GM19438 (cell line): ENCODE measurements around the gene ESPNL.

Experiments used
- ATAC-seq: cut with Tn5 transposase; IDR thresholded peaks from one replicate; pipeline ENCODE4 v1.9.1; 2021; ENCODE audit warnings: low read depth; ENCODE audit not compliant: unreplicated experiment

ESPNL gene

DNA sequence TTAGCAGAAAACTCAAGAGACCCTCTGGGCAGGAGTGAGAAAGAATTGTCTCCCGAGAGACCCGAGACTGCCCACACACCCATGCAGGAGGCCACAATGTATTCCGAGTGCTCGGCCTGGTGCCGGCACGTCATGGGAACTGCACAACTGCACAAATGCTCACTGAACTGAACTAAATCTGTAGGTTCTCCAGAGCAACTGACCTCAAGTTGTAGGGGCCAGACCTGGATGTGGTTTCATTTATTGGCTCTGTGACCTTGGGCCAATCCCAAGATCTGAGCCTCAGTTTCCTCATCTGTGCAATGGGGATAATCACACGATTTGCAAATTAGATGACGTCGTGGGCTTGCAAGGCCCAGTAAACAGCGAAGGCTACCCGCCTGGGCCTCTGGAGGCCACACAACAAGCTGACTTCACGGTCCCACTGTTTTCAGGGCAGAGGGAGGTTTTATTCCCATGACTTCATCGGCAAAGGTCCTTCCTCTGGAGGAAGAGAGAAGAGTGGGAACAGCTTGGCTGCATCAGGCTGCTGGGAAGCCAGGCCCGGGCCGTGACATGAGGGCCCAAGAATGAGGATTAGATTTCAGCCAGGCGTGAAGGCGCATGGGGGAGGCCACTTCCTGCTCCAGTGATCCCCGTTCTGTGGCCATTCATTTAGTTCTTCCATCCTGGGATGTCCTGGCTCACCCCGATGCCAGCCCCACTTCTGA, 55.1 kb downstream of the ESPNL start:
- ATAC-seq = no peak

DNA sequence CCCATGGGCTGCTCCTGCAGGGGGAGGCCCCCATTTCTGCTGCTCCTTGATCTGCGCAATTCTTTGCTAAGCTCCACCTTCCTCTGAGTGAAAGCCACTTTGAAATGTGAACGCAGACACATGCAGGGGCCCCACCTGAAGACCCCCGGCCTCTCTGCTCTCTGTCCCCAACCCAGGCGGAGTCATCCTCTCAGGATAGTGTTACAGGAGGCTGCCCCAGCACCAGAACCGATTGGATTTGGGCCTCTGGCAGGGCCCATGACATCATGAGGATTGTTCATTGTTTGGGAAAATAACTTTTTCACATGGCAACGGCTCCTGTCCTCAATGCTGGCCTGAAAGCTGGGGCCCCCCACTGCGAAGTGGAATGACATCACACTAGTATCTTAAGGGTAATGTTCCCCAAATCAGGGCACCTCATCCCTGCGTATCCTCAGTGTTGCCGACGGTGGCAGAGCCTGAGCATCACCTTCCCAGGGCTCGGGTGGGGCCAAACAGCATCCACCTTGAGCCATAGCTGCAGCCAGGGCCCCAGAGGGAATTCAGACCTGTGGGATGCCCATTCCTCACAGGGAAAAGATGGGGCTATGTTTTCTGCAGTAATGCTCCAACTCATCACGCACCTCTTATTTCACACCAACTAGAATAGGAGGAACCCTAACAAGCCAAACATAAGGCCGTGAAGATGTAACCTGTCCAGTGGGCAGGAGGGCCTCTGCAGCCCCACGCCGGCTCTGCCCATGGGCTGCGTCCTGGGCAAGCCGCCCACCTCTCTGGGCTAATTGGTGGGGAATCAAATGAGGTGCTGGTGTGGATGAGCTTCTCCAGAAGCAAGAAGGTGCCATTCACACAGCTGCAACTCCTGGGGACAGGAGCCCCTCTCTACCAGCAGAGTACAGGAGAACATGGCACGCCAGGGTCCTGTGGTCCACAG, 55.9 kb downstream of the ESPNL start:
- ATAC-seq = no peak

DNA sequence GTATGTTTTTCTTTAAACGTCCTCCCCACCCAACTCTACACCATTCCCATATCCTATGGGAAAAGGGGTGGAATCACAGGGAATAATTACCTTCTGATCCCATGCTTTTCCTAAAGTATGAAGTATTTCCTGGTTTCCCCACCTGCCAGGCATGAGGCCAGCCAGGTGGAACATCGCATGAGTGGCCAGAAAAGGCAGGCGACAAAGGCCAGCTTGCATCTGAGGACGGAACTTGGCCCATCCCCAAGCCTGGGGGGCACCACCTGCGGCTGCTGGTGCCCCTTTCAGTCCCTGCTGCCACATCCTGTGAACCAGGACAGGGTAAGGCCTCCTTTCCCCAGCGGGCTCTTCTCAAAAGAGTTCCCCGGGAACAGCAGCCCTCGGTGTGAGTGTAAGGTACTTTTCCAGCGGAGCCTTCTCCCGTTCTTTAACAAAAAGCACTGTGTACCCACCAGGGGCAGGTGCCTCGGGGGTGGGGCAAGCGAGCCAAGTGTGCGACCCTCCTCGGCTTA, 57.4 kb downstream of the ESPNL start:
- ATAC-seq = no peak

DNA sequence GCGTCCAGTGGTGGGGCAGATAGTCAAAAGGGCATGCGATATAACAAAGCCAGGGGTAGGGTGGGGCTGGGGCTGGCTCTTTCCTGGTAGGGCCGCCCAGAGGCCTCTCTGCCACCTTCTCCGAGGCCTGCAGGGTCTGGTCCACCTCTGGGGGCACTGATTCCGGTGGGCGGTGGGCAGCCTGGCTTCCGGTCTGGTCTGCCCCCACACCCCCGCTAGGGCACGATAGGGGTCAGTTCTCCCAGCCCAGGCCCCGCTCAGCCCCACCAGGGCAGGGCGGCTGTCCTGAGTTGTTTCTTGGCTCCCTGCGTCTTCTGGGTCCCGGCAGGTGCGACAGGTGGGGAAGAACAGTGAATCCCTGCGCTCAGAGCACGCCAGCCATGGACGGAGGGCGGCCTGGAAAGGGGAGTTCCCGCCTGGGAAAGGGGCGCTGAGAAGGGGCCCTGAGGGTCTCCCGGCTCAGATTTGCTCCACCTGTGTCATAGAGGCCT, 57.9 kb downstream of the ESPNL start:
- no peak for ATAC-seq

DNA sequence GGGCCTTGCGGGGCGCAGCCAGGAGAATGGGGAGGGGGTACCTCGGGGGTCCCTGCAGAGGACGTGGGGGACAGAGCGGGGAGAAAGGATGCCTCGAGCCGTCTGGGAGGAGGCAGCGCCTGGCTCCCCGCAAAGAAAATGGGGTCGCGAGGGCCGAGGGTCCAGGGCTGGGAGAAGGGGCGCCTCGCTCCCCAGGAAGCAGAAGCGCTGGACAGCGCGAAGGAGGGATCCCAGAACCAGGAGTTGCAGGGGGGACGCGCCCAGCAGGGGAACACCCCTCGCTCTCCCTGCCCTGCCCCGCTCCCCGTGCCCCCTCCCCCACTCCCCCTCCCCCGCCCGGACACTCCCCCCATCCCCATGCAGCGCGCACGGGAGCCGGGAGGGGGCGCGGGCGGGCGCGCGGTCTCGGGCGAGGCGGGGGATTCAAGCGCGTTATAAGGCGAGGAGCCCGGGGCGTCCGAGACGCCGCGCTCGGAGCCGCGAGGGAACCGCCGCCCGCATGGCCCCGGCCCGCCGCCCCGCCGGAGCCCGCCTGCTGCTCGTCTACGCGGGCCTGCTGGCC, 58.5 kb downstream of the ESPNL start, which contains the start of gene ERFE:
Gene ERFE (plus strand): TSS at position 462 of the 562 bp plus-strand sequence. CDS start 38 bp downstream, at position 500.
- ATAC-seq = no peak

DNA sequence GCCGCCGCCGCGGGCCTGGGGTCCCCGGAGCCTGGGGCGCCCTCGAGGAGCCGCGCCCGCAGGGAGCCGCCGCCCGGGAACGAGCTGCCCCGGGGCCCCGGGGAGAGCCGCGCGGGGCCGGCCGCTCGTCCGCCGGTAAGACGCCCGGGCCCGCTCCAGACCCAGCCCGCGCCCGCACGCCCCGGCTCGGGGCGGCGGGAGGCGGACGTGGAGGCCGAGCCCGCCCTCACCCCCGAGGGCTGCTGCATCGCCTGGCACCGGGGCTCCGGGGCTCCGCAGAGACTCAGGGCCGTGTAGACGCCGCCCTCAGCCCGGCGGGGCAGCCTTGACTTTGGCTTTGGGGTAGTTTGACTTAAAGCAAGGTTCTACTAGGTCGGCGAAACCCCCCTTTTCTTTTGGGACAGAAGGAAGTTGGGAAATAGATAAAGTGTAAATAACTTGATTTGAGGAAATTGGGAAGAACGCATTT, 59.0 kb downstream of the ESPNL start:
- no peak for ATAC-seq

DNA sequence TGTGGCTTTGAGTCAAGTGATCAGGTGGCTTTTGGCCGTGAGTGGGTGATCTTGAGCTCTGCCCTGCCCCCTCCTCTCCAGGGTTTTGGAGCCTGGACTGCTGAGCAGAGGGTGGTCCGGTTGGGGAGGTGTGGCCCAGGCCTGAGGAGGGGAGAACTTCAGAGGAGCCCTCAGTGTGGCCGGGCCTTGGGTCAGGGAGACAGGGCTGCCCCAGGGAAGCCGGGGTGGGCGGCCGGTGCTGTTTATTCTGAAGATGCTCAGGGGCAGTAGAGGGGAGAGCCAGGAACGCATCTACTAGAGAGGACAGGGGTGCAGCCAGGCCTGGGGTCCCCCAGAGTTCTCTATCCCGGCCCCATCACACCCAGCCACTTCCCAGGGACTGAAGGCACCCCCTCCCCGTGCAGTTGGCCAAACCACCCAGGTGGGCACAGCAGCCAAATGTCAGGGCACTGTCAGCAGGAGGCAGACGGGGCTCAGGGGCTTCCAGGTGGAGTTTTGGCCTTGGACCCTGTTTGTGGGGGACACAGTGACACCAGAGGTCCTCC, 59.6 kb downstream of the ESPNL start:
- ATAC-seq = no peak

DNA sequence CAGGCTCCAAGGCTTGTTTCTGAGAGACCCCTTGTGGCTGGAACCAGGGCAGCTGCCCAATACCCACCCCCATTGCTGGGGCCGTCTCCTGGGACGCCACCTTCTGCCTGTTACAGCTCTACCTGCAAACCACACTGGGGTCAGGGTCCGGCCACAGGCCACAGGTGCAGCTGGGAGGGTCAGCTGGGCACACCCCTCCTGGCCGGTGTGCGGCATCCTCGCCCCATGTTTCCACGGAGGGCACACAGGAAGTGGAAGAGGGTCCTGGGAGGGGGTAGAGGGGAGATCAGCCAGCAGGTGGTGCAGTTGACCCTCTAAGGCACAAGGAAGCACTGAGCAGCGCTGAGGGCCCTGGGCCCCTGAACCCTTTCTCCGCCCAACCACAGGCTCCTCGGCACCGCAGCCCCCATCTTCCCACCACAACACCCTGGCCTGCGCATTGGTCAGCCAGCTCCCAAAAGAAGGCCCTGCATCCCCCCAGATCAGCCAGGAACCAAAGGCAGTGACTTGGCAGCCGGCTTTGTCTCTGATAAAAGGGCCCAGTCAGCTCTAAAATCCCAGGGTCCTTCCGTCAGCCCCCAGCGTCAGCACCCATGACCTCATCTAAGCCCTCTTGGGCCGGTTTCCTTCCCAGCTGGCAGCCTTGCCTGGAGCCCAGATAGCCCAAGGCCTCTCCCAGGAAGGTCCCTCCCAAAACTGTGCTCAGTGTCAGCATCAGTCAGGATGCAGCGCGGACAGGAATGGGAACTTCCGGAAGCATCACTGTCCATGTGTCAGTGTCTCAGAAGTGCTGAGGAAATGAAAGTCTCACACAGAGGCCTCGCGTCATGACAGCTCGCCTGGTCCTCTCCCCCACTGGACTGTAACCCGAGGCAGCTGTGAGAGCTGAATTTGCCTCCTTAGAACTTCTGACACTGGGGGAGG, 60.3 kb downstream of the ESPNL start:
- no peak for ATAC-seq

DNA sequence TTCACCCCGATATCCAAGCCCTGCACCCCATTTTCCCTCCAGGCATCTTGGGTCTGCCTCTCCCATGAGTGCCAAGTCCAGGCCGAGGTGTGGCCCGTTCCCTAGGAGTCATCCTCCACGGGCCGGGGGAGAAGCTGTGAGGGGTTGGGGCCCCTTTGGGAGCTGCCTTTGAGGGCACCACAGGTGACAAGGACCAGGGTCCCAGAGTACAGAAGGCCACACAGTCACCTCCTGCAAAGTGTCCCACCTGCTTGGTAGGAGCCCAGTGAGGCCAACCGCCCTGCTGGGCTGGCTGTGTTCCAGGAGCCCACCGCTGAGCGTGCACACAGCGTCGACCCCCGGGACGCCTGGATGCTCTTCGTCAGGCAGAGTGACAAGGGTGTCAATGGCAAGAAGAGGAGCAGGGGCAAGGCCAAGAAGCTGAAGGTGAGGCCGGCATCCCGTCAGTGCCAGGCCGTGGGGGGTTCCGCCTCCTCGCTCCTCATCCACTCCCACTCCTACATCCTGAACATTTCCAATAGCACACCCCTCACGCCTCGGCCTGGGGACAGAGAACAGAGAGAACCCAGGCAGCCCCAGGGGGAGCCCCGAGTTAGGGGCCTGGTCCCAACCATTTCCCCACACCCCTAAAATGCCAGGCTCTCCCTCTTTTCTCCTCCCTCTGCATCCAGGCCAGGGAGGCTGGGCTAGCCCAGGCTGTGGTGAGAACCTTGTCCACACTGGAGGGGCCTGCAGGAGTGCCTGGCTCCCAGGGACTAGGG, 61.3 kb downstream of the ESPNL start:
- no peak for ATAC-seq

DNA sequence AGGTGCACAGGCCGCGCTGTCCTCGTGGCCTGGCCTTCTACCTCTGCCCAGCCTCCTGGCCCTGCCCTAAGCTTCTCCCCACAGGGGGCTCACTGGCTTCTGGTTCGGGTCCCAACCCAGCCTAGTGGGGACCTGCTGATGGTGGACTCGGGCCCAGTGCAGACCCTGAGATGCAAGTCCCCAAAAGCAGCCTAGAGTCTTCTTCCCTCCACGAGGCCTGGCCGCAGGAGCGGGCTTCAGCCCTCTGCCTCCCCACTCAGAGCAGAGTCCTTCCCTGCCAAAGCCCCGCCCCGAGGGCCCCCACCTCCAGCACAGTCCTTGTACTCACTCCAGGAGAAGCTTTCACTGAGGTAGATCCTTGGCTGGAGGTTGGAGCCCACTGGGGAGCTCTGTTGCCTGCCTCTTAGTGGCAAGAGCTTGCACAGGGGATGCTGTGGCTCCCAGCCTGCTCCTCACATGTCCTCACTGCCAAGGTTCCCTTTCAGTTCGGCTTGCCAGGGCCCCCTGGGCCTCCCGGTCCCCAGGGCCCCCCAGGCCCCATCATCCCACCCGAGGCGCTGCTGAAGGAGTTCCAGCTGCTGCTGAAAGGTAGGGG, 62.2 kb downstream of the ESPNL start:
- no peak for ATAC-seq

DNA sequence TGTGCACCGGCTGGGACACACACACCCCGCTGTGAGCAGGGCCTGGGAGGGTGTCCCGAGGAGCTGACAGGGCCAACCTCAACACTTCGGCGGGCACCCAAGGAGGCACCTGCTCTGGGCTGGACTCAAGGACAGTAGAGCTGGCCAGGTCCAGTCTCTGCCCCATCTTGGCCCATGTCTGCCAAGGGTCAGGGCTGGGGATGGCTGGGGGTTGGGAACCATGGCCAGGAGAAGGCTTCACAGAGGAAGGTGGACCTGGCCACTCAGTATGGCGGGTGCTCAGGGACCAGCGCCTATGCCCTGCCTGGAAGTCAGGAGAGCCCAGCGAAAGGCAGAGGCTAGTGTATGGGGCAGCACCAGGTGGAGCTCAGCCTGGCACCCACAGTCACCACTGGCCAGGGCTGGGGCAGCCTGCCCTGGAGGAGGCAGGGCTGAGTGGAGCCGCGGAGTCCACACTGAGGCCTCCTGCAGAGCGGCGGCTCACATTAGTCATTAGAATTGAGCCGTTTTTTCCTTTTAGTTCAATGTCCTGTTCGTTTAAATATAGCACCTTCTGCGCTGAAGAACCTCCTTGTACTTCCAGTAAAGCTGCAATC, 62.8 kb downstream of the ESPNL start:
- ATAC-seq = no peak

DNA sequence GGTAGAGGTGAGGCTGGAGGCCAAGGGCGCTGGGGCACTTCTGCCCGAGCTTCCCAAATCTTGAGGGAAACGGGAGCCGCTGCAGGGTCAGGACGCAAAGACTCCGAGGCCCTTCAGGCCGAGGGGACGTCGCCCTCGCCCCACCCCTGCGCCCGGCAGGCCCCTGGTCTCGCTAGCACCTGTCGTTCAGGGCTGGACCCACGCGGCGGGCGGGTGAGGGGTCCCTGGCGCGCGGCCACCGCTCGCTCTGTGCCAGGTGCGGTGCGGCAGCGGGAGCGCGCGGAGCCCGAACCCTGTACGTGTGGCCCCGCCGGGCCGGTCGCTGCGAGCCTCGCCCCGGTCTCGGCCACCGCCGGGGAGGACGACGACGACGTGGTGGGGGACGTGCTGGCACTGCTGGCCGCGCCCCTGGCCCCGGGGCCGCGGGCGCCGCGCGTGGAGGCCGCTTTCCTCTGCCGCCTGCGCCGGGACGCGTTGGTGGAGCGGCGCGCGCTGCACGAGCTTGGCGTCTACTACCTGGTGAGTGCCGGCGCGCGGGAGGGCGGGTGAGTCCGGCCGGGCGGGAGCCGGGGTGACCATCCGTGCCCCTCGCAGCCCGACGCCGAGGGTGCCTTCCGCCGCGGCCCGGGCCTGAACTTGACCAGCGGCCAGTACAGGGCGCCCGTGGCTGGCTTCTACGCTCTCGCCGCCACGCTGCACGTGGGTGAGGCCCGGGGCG, 63.5 kb downstream of the ESPNL start:
- no peak for ATAC-seq

DNA sequence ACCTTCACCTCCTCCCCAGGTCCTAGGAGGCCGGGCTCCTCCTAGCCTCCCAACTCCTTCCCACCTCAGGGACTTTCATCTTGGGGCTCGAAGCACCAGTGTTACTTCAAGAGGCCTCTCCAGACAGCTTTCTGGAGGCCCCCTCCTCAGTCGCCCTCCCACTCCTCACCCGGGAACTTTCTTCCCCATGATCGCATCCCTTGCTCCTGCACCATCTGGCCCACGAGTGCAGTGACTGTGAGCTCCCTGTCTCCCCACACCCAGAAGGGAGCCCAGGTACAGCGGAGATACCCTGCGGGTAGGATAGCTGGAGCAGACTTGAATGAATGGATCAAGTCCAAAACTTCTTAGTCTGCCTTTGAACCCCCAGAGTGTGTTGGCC, 64.8 kb downstream of the ESPNL start:
- no peak for ATAC-seq

DNA sequence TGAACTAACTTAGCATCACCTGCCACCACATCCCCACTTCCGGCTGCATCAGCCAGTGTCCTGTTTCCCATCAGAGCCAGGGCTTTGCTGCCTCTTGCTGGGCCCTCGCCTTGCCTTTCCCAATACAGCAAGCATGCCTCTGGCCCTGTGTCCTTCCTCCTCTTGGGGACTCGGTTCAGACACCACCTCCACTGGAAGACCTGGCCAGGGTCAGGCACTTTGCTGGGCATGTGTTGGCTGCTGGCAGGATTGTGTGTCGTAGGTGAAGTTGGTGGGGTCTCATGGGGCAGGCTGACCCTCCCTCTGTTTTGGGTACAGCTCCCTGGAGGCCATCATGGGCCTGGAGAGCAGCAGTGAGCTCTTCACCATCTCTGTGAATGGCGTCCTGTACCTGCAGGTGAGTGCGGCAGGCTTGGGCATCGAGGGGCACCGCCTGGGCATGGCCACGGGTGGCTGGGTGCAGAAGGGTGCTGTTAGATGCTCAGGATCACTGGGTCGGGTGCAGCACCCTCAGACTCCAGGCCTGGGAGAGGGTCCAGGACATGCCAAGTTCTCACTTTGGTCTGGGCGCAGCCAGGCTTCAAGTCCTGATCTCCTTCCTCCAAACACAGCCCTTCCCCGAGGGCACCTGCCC, 65.3 kb downstream of the ESPNL start:
- ATAC-seq = no peak

DNA sequence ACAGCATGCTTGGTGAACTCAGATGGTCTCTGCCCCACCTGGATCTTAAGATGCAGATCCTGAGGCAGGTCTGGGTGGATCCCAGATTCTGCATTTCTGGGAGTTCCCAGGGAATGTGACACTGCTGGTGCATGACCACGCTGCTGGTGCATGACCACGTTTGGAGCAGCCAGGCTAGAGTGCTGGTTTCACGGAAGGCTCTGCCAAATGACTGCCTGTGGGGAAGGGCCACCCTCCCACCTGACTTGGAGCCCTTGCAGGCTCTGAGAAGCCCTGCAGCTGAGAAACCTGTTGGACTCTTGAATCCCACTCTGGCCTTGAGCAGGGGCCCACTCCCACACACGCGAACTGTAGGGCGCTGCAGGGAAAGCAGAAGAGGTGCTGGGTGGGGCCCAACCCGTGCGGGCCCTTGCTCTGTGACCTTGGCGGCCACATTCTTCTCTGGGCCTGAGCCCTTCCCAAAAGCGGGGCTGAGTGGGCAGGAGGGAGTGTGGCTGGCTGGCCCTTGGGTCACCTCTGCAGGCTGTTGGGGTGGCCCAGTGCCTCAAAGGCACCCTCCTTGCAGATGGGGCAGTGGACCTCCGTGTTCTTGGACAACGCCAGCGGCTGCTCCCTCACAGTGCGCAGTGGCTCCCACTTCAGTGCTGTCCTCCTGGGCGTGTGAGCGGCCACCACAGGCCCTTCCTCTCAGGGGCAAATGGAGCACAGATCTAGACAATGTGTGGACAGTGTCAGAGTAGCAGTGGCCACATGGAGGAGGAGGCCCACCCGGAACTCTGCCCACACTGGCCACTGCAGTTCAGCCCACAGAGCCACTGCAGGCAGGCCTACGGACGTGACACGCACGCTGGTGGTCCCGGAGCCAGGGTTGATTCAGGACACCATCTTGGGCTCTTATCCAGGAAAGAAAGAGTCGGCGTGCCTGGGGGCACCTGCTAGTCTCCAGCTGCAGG, 66.5 kb downstream of the ESPNL start:
- ATAC-seq = no peak

DNA sequence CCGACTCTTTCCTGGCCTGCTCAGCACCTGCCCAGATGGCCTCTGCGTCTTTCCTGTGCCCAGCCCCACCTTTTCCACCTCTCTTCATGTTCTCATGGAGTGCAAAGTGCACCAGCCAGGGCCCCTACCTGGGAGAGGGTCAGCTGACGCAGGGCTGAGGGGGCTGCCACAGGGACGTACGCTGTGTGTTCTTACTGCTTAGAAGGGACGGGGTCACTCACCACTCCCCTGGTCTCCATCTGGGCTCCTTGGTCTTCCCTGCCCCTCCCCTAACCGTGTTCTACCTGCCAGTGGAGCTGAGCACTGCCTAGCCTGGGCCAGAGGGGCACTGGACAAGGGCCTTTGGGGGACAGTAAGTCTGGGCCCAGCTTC, 67.2 kb downstream of the ESPNL start:
- ATAC-seq = no peak
